Activated CD4-positive, alpha-beta T cell treated with anti-CD3 and anti-CD28 coated beads, Interleukin-2, amount 50 U/mL, for 16 hours (primary cell): ENCODE data around the gene VIT.
"Not testable (repeated sequence)": the region's sequence is repeated elsewhere in the genome, so short reads cannot be mapped to it uniquely, and the experiment has no call there.

Source experiments
- DNase-seq: peaks from one replicate; pipeline ENCODE4 v3.0.0-alpha.2; 2020

The VIT gene

GRCh38 chr2:36678856-36679255, 17.7 kb upstream of the VIT start:
- no peak for DNase-seq

GRCh38 chr2:36680012-36680411, 16.5 kb upstream of the VIT start:
- no peak for DNase-seq

- DNase-seq, result no peak
Observed at GRCh38 chr2:36682562-36682961, 13.9 kb upstream of the VIT start.

GRCh38 chr2:36683002-36683401, 13.5 kb upstream of the VIT start:
- DNase-seq, result no peak

- DNase-seq, result not testable (repeated sequence)
Observed at GRCh38 chr2:36688291-36688690, 8.2 kb upstream of the VIT start.

GRCh38 chr2:36689013-36689412, 7.5 kb upstream of the VIT start:
- DNase-seq, result not testable (repeated sequence)

GRCh38 chr2:36692121-36692520, 4.4 kb upstream of the VIT start:
- no peak for DNase-seq

GRCh38 chr2:36693825-36694224, 2.7 kb upstream of the VIT start:
- DNase-seq, result no peak

- DNase-seq, result peak; percentile 5
Observed at GRCh38 chr2:36695746-36696415, 626 bp upstream of the VIT start.

- DNase-seq, result no peak
Observed at GRCh38 chr2:36697424-36698066, 1.0 kb downstream of the VIT start.

GRCh38 chr2:36698993-36699392, 2.5 kb downstream of the VIT start:
- DNase-seq, result no peak

- no peak for DNase-seq
Observed at GRCh38 chr2:36700311-36700710, 3.8 kb downstream of the VIT start.

GRCh38 chr2:36701391-36701795, 4.9 kb downstream of the VIT start:
- DNase-seq, result no peak

- no peak for DNase-seq
Observed at GRCh38 chr2:36701918-36702317, 5.4 kb downstream of the VIT start.

- DNase-seq, result no peak
Observed at GRCh38 chr2:36702781-36703180, 6.3 kb downstream of the VIT start.

GRCh38 chr2:36704475-36705150, 8.1 kb downstream of the VIT start:
- DNase-seq, result no peak

- no peak for DNase-seq
Observed at GRCh38 chr2:36705326-36706020, 9.0 kb downstream of the VIT start.

- no peak for DNase-seq
Observed at GRCh38 chr2:36706021-36706876, 9.7 kb downstream of the VIT start.

- no peak for DNase-seq
Observed at GRCh38 chr2:36707050-36707449, 10.5 kb downstream of the VIT start.

- DNase-seq, result no peak
Observed at GRCh38 chr2:36708041-36708741, 11.7 kb downstream of the VIT start.

- DNase-seq, result no peak
Observed at GRCh38 chr2:36710858-36711515, 14.5 kb downstream of the VIT start.
